Measurements from ENCODE around the gene SPACDR.

SPACDR gene

GRCh38 chr7:100418930-100419659, 45.0 kb downstream of the SPACDR start:
- Histone ChIP-seq H3K9ac (ENCODE audit: low read length) (no peak overlapping the region), H3K27me3 (replicated peaks; ENCODE audit: control insufficient read depth, insufficient read depth, low read length) (no peaks in the 10 kb centered on the region), H3K36me3 (ENCODE audit: control insufficient read depth, insufficient read depth, low read length, severe bottlenecking) (peaks cover 4% of the 10 kb centered on the region), H3K4me3 (ENCODE audit: low read length) (no peak overlapping the region), H3K4me1 (ENCODE audit: control insufficient read depth, insufficient read depth, low read length) (peaks cover 14% of the 10 kb centered on the region), H3K9me3 (ENCODE audit: control insufficient read depth, low read length) (no peaks in the 10 kb centered on the region)
- DNase-seq (ENCODE audit: low read depth): peak; percentile 53

- no peak for DNase-seq (ENCODE audit: low read depth)
- Histone ChIP-seq H3K4me1 (ENCODE audit: control insufficient read depth, insufficient read depth, low read length) (peaks cover 14% of the 10 kb centered on the region), H3K27me3 (replicated peaks; ENCODE audit: control insufficient read depth, insufficient read depth, low read length) (peaks cover 4% of the 10 kb centered on the region), H3K36me3 (ENCODE audit: control insufficient read depth, insufficient read depth, low read length, severe bottlenecking) (peaks cover 4% of the 10 kb centered on the region), H3K4me3 (ENCODE audit: low read length) (no peak overlapping the region), H3K9me3 (ENCODE audit: control insufficient read depth, low read length) (no peaks in the 10 kb centered on the region), H3K9ac (ENCODE audit: low read length) (no peak overlapping the region)
Observed at GRCh38 chr7:100415448-100415847, 48.6 kb downstream of the SPACDR start.

- no peaks in the 10 kb centered on the region for H3K9me3 ChIP-seq (ENCODE audit: control insufficient read depth, low read length)
- peaks cover 1% of the 10 kb centered on the region for H3K4me1 ChIP-seq (ENCODE audit: control insufficient read depth, insufficient read depth, low read length)
- H3K36me3 ChIP-seq (ENCODE audit: control insufficient read depth, insufficient read depth, low read length, severe bottlenecking): peaks cover 4% of the 10 kb centered on the region
- no peak overlapping the region for H3K9ac ChIP-seq (ENCODE audit: low read length)
- H3K4me3 ChIP-seq (ENCODE audit: low read length): no peak overlapping the region
- peaks cover 13% of the 10 kb centered on the region for H3K27me3 ChIP-seq (replicated peaks; ENCODE audit: control insufficient read depth, insufficient read depth, low read length)
- DNase-seq (ENCODE audit: low read depth): no peak
Observed at GRCh38 chr7:100413889-100414288, 50.2 kb downstream of the SPACDR start.

GRCh38 chr7:100413346-100413745, 50.7 kb downstream of the SPACDR start:
- DNase-seq (ENCODE audit: low read depth): no peak

GRCh38 chr7:100411101-100411500, 53.0 kb downstream of the SPACDR start:
- Histone ChIP-seq H3K4me3 (ENCODE audit: low read length) (no peak overlapping the region), H3K9ac (ENCODE audit: low read length) (no peak overlapping the region), H3K9me3 (ENCODE audit: control insufficient read depth, low read length) (no peaks in the 10 kb centered on the region), H3K36me3 (ENCODE audit: control insufficient read depth, insufficient read depth, low read length, severe bottlenecking) (peaks cover 4% of the 10 kb centered on the region), H3K4me1 (ENCODE audit: control insufficient read depth, insufficient read depth, low read length) (peaks cover 13% of the 10 kb centered on the region), H3K27me3 (replicated peaks; ENCODE audit: control insufficient read depth, insufficient read depth, low read length) (peaks cover 13% of the 10 kb centered on the region)
- no peak for DNase-seq (ENCODE audit: low read depth)

More at GRCh38 chr7:100413346-100413745, 50.7 kb downstream of the SPACDR start:
- H3K9ac ChIP-seq (ENCODE audit: low read length): no peak overlapping the region
- peaks cover 13% of the 10 kb centered on the region for H3K27me3 ChIP-seq (replicated peaks; ENCODE audit: control insufficient read depth, insufficient read depth, low read length)
- no peak overlapping the region for H3K4me3 ChIP-seq (ENCODE audit: low read length)
- peaks cover 4% of the 10 kb centered on the region for H3K36me3 ChIP-seq (ENCODE audit: control insufficient read depth, insufficient read depth, low read length, severe bottlenecking)
- no peaks in the 10 kb centered on the region for H3K9me3 ChIP-seq (ENCODE audit: control insufficient read depth, low read length)
- H3K4me1 ChIP-seq (ENCODE audit: control insufficient read depth, insufficient read depth, low read length): no peaks in the 10 kb centered on the region

- Histone ChIP-seq H3K4me1 (ENCODE audit: control insufficient read depth, insufficient read depth, low read length) (peaks cover 13% of the 10 kb centered on the region), H3K27me3 (replicated peaks; ENCODE audit: control insufficient read depth, insufficient read depth, low read length) (peaks cover 13% of the 10 kb centered on the region), H3K9ac (ENCODE audit: low read length) (peak overlapping the region; percentile 35), H3K9me3 (ENCODE audit: control insufficient read depth, low read length) (no peaks in the 10 kb centered on the region), H3K4me3 (ENCODE audit: low read length) (no peak overlapping the region), H3K36me3 (ENCODE audit: control insufficient read depth, insufficient read depth, low read length, severe bottlenecking) (no peaks in the 10 kb centered on the region)
- peak; percentile 91 for DNase-seq (ENCODE audit: low read depth)
Observed at GRCh38 chr7:100407285-100408180, 56.5 kb downstream of the SPACDR start.

GRCh38 chr7:100406767-100407166, 57.3 kb downstream of the SPACDR start:
- no peak for DNase-seq (ENCODE audit: low read depth)

More at GRCh38 chr7:100406767-100407166, 57.3 kb downstream of the SPACDR start:
- Histone ChIP-seq H3K4me3 (ENCODE audit: low read length) (no peak overlapping the region), H3K36me3 (ENCODE audit: control insufficient read depth, insufficient read depth, low read length, severe bottlenecking) (no peaks in the 10 kb centered on the region), H3K9me3 (ENCODE audit: control insufficient read depth, low read length) (no peaks in the 10 kb centered on the region), H3K4me1 (ENCODE audit: control insufficient read depth, insufficient read depth, low read length) (peaks cover 13% of the 10 kb centered on the region), H3K9ac (ENCODE audit: low read length) (peak overlapping the region; percentile 35), H3K27me3 (replicated peaks; ENCODE audit: control insufficient read depth, insufficient read depth, low read length) (peaks cover 13% of the 10 kb centered on the region)

Measured in adipocyte (in vitro differentiated cells).